Fibroblast of skin of right biceps (primary cell): ENCODE results near the gene MMD2.
"Not testable (repeated sequence)": the region's sequence is repeated elsewhere in the genome, so short reads cannot be mapped to it uniquely, and the experiment has no call there.

Source experiments
- DNase-seq: peaks from one replicate; pipeline ENCODE4 v3.0.0-alpha.2; 2013

Gene MMD2, protein sequence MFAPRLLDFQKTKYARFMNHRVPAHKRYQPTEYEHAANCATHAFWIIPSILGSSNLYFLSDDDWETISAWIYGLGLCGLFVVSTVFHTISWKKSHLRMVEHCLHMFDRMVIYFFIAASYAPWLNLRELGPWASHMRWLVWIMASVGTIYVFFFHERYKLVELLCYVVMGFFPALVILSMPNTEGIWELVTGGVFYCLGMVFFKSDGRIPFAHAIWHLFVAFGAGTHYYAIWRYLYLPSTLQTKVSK

DNA sequence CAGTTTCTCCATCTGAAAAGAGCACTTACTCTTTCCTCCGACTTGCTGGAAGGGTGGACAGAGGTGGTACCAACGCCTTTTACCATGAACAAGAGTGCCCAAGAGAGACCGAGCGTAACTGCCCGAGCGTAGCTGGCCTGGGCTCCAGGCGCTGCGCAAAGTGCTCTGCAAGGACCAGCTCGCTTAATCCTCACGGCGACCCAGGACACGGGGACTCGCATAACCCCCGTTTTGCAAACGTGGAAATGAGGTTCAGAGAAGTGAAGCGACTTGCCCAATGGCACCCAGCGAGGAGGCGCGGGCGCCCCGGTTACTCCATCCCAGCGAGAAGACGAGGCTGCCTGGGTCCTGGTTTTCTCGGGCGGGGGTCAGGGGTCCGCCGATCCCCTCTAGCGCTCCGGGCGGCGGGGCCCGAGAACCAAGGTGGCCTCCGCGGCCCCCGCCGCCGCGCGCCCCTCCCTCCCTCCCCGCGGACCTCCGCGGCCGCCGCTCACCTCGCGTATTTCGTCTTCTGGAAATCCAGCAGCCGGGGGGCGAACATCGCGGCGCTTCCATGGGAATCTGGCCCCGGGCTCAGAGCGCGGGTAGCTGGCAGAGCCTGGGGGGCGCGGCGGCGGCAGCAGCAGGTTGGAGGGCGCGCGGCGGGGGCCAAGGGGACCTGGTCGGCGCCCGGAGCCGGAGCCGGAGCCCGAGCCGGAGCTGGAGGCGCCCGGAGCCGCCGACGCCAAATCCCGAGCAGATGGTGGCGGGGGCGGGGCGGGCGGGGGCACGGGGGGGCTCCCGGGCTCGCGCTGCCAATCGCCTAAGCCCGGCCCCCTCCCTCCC, at the start of gene MMD2:
MMD2 (minus strand) TSS at position 711 of the 825 bp plus-strand sequence; CDS start at position 541, 170 bp downstream.
- DNase-seq, result no peak

DNA sequence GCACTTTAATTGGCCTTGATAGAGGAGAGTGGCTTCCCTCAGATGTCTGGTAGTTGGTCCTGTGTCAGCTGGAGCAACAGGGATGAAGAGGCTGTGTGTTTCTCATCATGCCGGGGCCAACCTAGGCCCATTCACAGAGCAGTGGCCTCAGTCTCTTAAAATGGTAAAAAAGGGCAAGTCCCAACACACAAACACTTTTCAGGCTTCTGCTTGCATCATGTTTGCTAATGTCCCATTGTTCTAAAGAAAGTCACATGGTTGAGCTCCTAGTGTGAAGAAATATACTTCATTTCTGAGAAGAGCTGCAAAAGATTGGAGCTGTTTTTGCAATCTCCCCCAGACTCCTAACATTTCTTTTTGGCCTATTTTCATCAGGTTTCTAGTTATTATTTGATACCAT, 46.1 kb upstream of the MMD2 start:
- no peak for DNase-seq

DNA sequence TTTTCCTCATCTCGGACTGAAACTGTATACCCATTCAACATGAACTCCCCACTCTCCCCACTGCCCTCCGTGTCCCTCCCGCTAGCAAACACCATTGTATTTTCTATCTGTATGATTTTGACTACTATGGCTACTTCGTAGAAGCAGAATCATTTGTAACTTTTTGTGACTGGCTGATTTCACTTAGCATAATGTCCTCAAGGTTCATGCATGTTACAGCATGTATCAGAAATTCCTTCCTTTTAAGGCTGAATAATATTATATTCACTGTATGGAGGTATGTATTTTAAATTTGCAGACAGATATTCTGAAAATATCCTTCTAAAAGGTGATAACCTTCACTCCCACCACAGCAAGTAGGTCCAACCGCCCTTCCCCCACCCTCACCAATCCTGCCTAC, 42.9 kb upstream of the MMD2 start:
- DNase-seq, result no peak

DNA sequence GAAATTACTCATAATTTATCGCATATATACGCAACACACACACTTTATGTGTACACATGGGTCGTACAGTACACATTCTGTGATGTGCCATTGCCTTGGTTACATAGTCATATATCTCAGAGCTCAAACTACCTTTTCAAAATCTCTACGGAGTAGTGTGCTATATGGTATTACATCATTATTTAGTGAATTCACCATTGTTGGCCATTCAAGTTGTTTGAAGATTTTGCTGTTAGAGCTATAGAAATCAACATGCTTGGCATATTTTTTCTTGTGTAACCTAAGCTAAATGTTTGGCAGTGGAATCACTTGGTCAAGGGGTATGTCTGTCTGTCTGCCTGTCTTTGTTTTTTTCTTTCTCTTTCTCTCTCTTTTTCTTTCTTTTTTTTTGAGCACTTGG, 42.0 kb upstream of the MMD2 start:
- DNase-seq, result no peak

DNA sequence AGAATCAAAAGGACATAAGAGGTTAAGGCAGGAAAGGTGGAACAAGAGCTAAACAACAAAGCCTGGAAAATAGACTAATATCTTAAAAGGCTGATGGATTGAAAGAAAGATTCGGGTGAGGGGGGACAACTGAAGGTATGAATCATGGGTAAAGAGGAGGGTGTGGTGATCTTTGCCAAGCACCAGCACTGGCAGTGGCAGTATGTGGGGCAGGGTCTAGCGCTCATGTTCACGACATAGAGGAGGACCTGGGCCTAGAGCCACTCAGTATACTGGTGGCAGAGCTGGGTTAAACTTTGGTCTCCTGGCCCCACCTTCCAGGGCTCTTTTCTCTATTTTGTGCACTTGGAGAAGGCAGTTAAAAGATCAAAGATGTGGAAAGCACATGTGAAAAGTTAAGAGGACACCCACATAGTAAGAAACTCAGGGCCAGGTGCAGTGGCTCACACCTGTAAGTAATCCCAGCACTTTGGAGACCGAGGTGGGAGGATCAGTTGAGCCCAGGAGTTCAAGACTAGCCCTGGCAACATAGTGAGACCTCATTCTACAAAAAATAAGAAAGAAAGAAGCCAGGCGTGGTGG, 40.5 kb upstream of the MMD2 start:
- no peak for DNase-seq

DNA sequence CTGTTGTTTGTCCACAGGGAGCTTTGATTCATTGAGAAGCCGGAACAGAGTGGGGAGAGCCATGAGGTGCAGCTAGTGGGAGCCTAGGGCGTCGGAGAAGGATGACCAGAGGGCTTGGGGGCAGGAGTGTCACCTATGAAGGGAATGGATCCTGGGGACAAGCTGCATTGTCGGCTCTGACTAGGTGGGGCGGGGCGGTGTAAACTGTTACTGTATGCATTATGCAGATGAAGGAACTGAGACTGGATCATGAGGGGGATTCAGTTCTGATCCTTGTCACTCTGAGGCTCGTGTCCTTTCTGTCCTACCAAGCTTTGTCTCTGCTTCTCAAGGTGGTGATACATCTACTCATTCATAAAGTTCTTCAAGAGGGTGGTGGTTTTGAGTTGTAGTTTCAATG, 39.9 kb upstream of the MMD2 start:
- no peak for DNase-seq

DNA sequence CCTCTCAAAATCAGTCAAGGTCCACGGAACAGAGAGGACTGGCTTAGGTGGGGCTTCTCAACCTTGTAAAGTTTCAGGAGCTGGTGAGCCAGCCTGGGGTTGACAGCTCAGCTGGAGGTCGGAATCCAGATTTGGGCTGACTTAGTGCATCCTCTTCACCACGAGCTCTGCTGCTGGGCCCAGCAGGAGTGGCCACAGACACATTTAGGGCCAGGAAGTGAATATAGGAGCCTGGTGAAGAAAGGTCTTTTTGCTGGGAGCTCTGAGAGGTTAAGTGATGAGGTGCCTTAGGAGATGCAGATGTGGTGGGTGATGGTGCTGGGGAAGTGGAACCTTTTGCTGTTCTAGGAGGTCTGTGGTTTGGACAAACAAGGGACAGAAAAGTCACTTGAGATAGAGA, 39.3 kb upstream of the MMD2 start:
- DNase-seq, result no peak

DNA sequence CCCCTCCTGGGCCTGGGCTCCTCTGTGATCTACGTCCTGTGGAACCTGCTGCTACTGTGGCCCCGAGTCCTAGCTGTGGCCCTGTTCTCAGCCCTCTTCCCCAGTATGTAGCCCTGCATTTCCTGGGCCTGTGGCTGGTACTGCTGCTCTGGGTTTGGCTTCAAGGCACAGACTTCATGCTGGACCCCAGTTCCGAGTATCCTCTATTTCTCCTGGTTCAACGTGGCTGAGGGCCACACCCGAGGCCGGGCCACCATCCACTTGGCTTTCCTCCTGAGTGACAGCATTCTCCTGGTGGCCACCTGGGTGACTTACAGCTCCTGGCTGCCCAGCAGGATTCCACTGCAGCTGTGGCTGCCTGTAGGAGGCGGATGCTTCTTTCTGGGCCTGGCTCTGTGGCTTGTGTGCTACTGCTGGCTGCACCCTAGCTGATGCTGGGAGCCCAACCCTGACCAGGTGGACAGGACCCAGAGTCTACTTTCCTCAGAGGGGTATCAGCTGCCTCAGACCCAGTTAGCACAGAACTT, 37.8 kb upstream of the MMD2 start:
- DNase-seq, result no peak

DNA sequence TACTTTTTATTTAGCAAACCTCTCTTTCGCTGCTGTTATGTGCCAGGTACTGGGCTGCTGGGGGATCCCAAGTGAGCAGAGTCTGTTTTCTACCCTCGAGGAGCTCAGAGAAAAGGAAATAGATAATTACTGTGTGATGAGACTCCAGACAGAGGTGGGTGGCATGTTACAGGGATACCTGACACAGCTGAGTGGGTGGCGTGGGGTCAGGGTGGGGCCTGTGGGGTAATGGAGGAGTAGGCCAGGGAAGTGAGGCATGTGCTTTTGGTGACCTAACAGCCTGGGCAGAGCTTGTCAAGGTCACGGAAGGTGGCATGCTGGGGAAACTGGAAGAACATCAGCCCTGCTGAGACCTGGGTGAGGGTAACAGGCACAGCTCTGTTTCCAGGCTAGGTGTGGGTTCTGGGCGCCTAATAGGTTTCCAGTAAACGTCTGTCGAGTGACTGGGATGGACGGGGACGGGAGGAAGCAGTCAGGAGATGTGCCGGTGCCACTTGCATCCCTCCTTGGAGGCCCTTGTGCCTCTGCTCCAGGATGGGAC, 36.5 kb upstream of the MMD2 start:
- no peak for DNase-seq

DNA sequence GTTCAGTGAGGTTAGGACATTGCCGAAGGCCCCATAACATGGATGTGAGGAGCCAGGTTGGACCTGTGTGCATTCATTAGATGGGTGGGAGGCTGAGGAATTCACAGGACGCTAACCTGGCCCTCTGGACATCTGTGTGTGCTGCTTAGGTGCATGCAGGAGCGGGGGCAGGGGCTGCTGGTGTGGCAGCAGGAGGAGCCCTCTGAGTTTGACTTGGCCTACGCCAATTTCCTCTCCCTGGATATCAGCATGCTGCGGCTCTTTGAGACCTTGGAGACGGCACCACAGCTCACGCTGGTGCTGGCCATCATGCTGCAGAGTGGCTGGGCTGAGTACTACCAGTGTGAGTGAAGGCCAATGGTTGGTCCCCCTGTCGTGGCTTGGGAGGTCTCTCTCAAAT, 34.5 kb upstream of the MMD2 start:
- no peak for DNase-seq

DNA sequence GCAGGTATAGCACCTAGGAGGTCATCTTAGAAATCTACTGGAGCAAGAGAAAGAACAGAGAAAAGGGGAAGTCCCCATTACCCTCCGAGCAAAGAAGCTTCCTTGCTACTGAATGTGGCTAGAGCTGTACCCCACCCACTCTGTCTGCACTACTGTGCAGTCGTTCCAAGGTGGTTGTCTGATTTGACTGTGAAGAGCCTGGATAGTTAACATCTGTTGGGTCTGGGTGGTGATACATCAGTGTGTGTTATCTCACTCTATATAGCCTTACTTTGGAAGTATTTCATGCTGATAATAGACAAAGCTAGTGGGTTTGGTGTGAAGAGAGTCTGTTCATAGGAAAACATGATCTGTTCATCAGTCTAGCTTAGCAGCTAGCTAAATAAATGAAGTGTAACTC, 23.8 kb upstream of the MMD2 start:
- not testable (repeated sequence) for DNase-seq

DNA sequence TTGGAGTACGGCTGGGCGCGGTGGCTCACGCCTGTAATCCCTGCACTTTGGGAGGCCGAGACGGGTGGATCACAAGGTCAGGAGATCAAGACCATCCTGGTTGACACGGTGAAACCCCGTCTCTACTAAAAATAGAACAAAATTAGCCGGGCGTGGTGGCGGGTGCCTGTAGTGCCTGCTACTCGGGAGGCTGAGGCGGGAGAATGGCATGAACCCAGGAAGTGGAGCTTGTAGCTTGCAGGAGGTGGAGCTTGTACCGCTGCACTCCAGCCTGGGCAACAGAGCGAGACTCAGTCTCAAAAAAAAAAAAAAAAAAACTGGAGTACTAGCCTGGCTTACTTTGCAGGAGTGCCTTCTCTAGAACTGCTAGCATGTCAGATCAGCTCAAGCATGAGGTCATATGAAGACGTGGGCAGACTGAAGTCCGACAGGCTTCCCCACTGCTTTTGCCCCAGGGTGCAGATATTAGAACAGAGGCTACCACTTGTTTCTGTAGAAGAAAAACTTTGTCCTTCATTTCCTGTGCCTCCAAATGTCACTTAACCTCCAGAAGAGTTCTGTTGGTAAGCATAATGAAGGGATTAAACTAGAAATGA, 22.4 kb upstream of the MMD2 start:
- DNase-seq, result not testable (repeated sequence)

DNA sequence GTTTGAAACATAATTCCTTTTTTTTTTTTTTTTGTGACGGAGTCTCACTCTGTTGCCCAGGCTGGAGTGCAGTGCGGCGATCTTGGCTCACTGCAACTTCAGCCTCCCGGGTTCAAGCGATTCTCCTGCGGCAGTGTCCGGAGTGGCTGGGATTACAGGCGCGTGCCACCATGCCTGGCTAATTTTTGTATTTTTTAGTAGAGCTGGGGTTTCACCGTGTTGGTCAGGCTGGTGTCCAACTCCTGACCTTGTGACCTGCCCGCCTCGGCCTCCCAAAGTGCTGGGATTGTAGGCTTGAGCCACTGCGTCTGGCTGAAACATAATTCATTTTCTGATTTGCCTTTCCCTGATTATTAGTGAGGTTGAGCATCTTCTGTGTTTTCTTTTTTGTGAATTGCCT, 16.6 kb upstream of the MMD2 start:
- not testable (repeated sequence) for DNase-seq

DNA sequence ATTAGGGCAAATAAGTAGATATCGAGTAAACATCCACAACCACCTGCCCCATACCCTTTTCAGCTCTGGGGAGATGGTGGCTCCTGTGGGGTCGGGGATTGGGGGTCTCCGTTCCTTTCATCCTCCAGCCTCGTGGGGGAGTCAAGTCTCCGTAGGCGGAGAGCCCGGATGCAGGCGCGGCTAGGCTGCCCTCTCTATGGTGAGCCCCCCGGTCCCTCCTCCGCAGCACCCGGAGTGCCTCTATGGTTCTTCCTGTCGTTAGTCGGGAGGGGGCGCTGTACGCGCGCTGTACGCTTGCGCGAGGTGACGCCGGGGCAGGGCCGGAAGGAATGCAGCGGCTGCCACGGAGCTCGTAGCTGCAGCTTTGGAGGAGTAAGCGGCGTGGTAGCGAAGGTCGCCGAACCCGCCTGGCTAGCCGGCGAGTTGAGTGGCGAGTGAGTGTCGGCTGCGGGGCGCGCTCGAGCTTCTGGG, 14.8 kb upstream of the MMD2 start:
- peak; percentile 91 for DNase-seq

DNA sequence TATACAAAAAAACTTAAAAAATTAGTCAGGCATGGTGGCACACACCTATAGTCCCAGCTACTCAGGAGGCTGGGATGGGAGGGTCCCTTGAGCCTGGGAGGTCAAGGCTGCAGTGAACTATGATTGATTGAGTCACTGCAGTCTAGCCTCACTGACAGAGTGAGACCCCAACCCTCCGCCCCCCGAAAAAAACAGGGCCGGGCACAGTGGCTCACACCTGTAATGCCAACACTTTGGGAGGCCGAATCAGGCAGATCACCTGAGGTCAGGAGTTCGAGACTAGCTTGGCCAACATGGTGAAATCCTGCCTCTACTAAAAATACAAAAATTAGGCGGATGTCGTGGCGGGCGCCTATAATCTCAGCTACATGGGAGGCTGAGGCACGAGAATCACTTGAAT, 13.5 kb upstream of the MMD2 start:
- DNase-seq, result not testable (repeated sequence)

DNA sequence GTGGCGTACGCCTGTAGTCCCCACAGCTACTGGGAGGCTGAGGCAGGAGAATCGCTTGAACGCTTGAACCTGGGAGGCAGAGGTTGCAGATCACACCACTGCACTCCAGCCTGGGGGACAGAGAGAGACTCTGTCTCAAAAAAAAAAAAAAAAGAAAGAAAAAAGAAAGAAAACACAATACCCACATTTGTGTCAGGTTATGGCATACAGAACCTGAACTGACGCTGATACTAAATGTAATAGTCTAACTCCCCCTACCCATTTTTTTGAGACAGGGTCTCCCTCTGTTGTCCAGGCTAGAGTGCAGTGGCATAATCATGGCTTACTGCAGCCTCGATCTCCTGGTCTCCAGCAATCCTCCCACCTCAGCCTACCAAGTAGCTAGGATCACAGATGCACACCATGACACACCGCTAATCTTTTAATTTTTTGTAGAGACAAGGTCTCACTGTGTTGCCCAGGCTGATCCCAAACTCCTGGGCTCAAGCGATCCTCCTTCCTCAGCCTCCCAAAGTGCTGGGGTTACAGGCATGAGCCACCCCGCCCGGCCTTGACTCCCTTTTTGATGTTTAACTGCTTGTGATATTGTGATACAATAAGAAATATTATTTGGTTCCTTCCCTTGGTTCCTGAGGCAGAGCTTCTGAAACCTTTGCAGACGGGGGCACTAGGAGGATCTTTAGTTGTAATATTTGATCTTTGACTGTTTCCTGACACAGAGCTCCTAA, 6.5 kb upstream of the MMD2 start:
- DNase-seq, result no peak

DNA sequence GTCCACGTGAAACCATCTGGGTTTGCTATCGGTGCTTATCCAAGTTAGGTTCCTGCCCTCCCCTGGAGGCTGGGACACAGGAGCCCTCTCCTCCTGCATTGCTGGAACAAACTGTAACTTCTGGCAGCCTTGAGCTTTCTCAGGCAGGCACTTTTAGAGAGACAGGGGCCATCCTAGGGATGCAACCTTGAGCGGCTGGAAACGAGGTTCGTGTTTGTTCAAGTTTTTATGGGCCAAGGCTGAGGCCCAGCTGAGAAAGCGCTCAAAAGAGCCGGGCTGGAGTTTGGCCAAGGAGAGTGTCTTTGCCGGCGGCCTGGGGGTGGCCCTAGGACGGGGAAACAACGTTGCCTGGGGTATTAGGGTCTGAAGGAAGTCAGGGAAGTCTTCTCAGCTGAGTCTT, 5.5 kb upstream of the MMD2 start:
- DNase-seq, result no peak

DNA sequence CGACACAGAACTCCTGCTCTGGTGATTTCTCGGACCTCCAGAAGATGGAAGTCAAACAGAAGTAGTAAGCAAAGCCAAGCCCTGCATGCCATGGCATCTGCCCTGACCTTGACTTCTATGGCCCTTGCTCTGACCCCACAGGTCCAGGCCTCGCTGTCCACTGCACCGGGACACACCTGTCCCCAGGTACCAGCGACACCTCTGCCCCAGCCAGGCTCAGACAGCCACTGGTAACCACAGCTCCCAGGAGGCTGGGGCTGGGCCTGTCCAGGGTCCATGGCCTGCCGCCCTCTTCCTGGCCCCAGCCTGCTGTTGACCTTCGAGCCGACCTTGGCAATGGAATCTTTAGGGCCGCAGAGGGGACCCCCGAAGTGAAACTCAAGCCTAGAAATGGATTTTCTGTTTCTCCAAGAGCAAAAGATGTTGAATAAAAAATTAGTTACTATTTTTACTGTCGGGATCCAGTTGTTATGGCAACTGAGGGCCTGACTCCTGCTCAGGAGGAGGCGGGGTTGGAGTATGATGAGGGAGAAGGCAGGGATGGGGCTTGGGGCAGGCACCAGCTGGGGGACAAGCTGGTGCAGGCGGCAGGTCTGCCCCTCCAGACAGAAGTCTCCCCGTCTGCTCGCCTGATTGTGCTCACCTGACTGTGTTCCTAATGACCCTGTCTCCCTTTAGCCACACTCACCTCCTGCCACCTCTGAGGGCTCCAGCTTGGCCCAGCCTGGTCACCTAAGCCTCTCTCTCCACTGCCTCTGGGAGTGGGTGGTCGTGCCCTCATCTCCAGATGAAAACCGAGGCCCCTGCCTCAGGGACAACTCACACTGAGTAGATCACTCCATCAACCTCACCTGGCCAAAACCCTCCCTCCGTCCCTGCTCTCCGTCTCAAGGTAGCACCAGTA, 4.1 kb upstream of the MMD2 start:
- DNase-seq, result no peak

DNA sequence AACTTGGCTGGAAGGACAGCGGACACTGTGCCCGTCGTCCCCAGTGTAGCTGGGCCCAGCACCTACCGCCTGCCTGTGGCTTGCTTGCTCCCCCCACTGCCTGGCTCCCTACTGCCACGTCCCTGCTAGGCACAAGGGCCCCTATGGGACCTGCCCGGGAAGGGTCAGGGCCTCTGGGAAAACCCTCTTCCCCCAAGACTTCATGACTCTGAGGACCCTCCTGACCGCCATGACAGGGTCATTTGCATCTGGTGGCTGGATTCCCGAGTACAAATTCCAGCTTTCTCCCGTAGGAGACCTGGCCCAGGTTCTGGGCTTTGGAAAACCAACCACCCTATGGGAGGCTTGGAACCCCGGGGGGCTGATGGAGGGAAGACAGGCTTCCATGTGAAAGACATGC, 1.4 kb upstream of the MMD2 start:
- no peak for DNase-seq

DNA sequence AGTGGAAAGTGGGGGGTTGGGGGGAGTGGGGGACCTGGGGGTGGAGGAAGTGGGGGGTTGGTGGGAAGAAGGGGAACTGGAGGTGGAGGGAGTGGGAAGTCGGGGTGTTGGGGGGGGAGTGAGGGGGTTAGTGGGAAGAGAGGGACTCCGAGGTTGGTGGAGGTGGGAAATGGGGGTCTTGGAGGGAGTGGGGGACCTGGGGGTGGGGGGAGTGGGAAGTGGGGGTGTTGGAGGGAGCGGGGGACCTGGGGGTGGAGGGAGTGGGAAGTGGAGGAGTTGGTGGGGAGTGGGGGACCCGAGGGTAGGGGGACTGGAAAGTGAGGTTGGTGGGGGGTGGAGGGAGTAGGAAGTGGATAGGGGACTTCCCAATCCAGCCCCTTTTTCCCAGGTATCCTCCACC, 906 bp upstream of the MMD2 start:
- no peak for DNase-seq

DNA sequence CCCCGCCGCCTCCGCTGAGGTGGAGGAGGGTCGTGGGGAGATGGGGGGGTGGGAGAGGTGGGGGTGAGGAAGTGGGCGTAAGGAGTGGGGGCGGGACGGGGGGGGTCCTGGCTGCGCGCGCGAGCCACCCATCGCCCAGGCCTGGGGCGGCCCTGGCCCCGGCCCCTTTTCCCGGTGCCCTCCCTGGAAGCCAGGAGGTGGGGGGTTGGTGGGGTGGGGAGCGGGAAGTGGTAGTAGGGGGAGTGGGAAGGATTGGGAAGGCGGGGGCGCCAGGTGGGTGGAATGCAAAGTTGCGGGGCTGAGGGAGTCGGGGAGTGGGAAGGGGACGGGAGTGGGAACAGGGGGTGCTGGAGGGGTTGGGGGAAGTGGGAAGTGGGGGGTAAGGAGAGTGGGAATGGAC, 319 bp upstream of the MMD2 start:
- no peak for DNase-seq
